ENCODE results near the gene UTF1.
A peak's percentile ranks its signal among the peaks of the same experiment; 100 is the strongest.

UTF1 gene

DNA sequence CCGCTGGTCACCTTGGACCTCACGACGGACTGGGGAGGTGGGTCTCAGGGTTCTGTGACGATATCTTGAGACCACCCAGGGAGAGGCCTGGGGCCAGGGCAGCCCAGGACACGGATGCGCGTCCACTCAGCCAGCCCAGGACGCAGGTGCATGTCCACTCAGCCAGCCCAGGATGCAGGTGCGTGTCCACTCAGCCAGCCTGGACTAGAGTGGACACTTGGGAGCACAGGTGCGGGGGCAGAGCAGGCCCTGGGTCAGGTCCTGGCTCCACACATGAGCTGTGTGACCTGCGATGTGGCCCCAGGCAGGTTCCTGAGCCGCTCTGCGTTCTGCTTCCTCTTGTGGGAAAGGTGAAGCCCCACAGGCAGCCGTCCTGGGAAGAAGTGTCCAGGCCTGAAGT is 47.8 kb upstream of the UTF1 start:
- TF ChIP-seq, protein P1, sequence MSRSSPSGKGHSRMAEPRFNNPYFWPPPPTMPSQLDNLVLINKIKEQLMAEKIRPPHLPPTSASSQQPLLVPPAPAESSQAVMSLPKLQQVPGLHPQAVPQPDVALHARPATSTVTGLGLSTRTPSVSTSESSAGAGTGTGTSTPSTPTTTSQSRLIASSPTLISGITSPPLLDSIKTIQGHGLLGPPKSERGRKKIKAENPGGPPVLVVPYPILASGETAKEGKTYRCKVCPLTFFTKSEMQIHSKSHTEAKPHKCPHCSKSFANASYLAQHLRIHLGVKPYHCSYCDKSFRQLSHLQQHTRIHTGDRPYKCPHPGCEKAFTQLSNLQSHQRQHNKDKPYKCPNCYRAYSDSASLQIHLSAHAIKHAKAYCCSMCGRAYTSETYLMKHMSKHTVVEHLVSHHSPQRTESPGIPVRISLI (tag by site-specific recombination; IDR thresholded peaks at IDR 0.05): no peak
- TF ChIP-seq ZNF416 (tag by site-specific recombination; IDR thresholded peaks at IDR 0.05) (no peak), ZNF169 (tag by site-specific recombination; IDR thresholded peaks at IDR 0.05) (no peak), ZNF248 (tag by site-specific recombination; IDR thresholded peaks at IDR 0.05) (no peak), ZNF423 (tag by site-specific recombination; IDR thresholded peaks at IDR 0.05) (no peak), ZNF621 (tag by site-specific recombination; IDR thresholded peaks at IDR 0.05) (no peak), YY1 (tag by site-specific recombination; IDR thresholded peaks at IDR 0.05) (no peak), ZNF830 (tag by site-specific recombination; IDR thresholded peaks at IDR 0.05; ENCODE audit: low read depth) (no peak)
- TF ChIP-seq, protein P2, sequence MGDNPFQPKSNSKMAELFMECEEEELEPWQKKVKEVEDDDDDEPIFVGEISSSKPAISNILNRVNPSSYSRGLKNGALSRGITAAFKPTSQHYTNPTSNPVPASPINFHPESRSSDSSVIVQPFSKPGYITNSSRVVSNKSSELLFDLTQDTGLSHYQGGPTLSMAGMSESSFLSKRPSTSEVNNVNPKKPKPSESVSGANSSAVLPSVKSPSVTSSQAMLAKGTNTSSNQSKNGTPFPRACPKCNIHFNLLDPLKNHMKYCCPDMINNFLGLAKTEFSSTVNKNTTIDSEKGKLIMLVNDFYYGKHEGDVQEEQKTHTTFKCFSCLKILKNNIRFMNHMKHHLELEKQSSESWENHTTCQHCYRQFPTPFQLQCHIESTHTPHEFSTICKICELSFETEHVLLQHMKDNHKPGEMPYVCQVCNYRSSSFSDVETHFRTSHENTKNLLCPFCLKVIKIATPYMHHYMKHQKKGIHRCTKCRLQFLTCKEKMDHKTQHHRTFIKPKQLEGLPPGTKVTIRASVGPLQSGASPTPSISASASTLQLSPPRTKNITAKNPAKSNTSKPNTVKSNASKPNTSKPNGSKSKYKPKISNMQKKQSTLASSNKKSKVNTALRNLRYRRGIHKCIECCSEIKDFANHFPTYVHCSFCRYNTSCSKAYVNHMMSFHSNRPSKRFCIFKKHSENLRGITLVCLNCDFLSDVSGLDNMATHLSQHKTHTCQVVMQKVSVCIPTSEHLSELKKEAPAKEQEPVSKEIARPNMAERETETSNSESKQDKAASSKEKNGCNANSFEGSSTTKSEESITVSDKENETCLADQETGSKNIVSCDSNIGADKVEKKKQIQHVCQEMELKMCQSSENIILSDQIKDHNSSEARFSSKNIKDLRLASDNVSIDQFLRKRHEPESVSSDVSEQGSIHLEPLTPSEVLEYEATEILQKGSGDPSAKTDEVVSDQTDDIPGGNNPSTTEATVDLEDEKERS (tag by site-specific recombination; IDR thresholded peaks at IDR 0.05): no peak
- TF ChIP-seq, protein P3, sequence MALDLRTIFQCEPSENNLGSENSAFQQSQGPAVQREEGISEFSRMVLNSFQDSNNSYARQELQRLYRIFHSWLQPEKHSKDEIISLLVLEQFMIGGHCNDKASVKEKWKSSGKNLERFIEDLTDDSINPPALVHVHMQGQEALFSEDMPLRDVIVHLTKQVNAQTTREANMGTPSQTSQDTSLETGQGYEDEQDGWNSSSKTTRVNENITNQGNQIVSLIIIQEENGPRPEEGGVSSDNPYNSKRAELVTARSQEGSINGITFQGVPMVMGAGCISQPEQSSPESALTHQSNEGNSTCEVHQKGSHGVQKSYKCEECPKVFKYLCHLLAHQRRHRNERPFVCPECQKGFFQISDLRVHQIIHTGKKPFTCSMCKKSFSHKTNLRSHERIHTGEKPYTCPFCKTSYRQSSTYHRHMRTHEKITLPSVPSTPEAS (tag by site-specific recombination; IDR thresholded peaks at IDR 0.05): no peak

DNA sequence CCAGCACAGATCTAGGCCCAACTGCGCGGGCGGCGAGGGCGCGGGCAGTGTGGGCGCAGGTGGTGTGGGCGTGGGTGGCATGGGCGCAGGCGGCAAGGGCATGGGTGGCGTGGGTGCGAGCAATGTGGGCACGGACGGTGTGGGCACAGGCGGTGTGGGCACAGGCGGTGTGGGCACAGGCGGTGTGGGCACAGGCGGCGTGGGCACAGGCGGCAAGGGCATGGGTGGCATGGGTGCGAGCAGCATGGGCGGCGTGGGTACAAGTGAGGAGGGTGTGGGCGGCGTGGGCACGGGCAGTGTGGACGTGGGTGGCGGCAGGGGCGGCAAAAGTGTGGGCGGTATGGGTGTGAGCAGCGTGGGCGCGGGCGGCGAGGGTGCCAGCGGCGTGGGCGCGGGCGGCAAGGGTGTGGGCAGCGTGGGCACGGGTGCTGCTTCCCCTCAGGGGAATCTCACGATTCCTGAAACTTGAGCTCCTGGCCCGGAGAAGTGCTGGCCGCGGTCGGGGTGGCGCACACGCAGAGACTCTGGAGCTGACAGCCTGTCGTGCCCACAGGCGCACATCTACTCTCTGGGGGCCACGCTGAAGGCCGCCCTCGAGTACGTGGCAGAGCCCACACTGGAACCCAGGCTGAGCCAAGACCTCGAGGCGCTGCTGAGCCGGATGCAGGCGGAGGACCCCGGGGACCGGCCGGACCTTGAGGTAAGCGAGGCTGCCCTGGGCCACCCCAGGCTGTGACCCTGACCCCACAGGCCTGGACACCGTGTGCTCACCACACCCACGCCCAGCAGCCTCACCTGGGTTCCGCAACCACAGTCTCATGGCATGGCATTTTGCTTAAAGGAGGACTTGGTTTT is 47.0 kb upstream of the UTF1 start:
- Histone ChIP-seq H3K4me3 (ENCODE audit: low read depth, low read length) (no peak overlapping the region), H3K4me1 (ENCODE audit: control insufficient read depth, insufficient read depth, low read length) (no peaks in the 10 kb centered on the region), H3K9me3 (ENCODE audit: control insufficient read depth, insufficient read depth, low read depth, low read length) (no peaks in the 10 kb centered on the region), H3K27ac (ENCODE audit: extremely low read depth, low read depth, low read length) (no peak overlapping the region), H3K36me3 (ENCODE audit: control insufficient read depth in 2 of 2, insufficient read depth in 1 of 2, low read length in 2 of 2) (peaks cover 0 to 9% of the 10 kb centered on the region in 2 experiments; a peak in 1 of 3 replicates)
- CTCF ChIA-PET: no interaction called here
- POLR2A ChIA-PET: no interaction called here
- TF ChIP-seq ZNF114 (tag by site-specific recombination; IDR thresholded peaks at IDR 0.05): no peak
- TF ChIP-seq ZFHX2 (tag by site-specific recombination; conservative IDR thresholded peaks at IDR 0.05): peak; percentile 99
- no peak for TF ChIP-seq ZFP69B (tag by site-specific recombination; IDR thresholded peaks at IDR 0.05)
- no peak for TF ChIP-seq ZNF548 (tag by site-specific recombination; IDR thresholded peaks at IDR 0.05)
- TF ChIP-seq OVOL3 (tag by site-specific recombination; IDR thresholded peaks at IDR 0.05): no peak
- no peak for TF ChIP-seq GLI4 (tag by site-specific recombination; IDR thresholded peaks at IDR 0.05)
- no peak for TF ChIP-seq MYNN (tag by site-specific recombination; IDR thresholded peaks at IDR 0.05; ENCODE audit: borderline replicate concordance)
- no peak for TF ChIP-seq ZFP41 (tag by site-specific recombination; IDR thresholded peaks at IDR 0.05; ENCODE audit: borderline replicate concordance)
- peak; percentile 8; the same call in 1 of the 2 replicates for TF ChIP-seq KLF1 (tag by site-specific recombination; IDR thresholded peaks at IDR 0.05)
- TF ChIP-seq ZNF24 (tag by site-specific recombination; IDR thresholded peaks at IDR 0.05): no peak
- TF ChIP-seq, protein P4, sequence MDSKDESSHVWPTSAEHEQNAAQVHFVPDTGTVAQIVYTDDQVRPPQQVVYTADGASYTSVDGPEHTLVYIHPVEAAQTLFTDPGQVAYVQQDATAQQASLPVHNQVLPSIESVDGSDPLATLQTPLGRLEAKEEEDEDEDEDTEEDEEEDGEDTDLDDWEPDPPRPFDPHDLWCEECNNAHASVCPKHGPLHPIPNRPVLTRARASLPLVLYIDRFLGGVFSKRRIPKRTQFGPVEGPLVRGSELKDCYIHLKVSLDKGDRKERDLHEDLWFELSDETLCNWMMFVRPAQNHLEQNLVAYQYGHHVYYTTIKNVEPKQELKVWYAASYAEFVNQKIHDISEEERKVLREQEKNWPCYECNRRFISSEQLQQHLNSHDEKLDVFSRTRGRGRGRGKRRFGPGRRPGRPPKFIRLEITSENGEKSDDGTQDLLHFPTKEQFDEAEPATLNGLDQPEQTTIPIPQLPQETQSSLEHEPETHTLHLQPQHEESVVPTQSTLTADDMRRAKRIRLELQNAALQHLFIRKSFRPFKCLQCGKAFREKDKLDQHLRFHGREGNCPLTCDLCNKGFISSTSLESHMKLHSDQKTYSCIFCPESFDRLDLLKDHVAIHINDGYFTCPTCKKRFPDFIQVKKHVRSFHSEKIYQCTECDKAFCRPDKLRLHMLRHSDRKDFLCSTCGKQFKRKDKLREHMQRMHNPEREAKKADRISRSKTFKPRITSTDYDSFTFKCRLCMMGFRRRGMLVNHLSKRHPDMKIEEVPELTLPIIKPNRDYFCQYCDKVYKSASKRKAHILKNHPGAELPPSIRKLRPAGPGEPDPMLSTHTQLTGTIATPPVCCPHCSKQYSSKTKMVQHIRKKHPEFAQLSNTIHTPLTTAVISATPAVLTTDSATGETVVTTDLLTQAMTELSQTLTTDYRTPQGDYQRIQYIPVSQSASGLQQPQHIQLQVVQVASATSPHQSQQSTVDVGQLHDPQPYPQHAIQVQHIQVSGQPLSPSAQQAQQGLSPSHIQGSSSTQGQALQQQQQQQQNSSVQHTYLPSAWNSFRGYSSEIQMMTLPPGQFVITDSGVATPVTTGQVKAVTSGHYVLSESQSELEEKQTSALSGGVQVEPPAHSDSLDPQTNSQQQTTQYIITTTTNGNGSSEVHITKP (tag by site-specific recombination; IDR thresholded peaks at IDR 0.05): no peak
- TF ChIP-seq MEIS1 (CRISPR knock-in tag; IDR thresholded peaks at IDR 0.05; ENCODE audit: borderline replicate concordance): no peak
- TF ChIP-seq EGR2 (tag by site-specific recombination; IDR thresholded peaks at IDR 0.05; ENCODE audit: low read depth): peak; percentile 94
- TF ChIP-seq, protein P5, sequence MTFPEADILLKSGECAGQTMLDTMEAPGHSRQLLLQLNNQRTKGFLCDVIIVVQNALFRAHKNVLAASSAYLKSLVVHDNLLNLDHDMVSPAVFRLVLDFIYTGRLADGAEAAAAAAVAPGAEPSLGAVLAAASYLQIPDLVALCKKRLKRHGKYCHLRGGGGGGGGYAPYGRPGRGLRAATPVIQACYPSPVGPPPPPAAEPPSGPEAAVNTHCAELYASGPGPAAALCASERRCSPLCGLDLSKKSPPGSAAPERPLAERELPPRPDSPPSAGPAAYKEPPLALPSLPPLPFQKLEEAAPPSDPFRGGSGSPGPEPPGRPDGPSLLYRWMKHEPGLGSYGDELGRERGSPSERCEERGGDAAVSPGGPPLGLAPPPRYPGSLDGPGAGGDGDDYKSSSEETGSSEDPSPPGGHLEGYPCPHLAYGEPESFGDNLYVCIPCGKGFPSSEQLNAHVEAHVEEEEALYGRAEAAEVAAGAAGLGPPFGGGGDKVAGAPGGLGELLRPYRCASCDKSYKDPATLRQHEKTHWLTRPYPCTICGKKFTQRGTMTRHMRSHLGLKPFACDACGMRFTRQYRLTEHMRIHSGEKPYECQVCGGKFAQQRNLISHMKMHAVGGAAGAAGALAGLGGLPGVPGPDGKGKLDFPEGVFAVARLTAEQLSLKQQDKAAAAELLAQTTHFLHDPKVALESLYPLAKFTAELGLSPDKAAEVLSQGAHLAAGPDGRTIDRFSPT (tag by site-specific recombination; IDR thresholded peaks at IDR 0.05): peak; percentile 99

More for the DNA sequence above, 47.8 kb upstream of the UTF1 start:
- Histone ChIP-seq H3K4me3 (ENCODE audit: low read depth, low read length) (no peak overlapping the region), H3K27ac (ENCODE audit: extremely low read depth, low read depth, low read length) (no peak overlapping the region), H3K9me3 (ENCODE audit: control insufficient read depth, insufficient read depth, low read depth, low read length) (no peaks in the 10 kb centered on the region), H3K36me3 (ENCODE audit: control insufficient read depth in 2 of 2, insufficient read depth in 1 of 2, low read length in 2 of 2) (peaks cover 0 to 9% of the 10 kb centered on the region in 2 experiments; a peak in 1 of 3 replicates), H3K4me1 (ENCODE audit: control insufficient read depth, insufficient read depth, low read length) (no peaks in the 10 kb centered on the region)
- ChIA-PET POLR2A (no interaction called here), CTCF (no interaction called here)
